Endothelial cell of umbilical vein (primary cell): ENCODE data around the gene SLCO2A1. TPM values are rescaled to one million over a fixed set of nuclear protein-coding genes. Genes with fewer than 3 reads are reported as not detected.

Experiments
- BruUV-seq: library from RNA; stranded (reverse); fragments of 400-500 nt; replicated peaks from 2 replicates; lab custom pipeline; 2021; lab: Mats Ljungman, UMichigan
- CTCF ChIA-PET: fragments of 300-600, 350-600 bp; sonication (Branson Sonifier 250); formaldehyde crosslinking; loops from one replicate; lab custom pipeline; 2021; ENCODE audit warnings: antibody characterized with exemption, inconsistent platforms; lab: Charles Lee
- POLR2A ChIA-PET: fragments of 300-600, 350-600 bp; sonication (Branson Sonifier 250); formaldehyde crosslinking; loops from one replicate; lab custom pipeline; 2021; ENCODE audit warnings: antibody characterized with exemption, inconsistent platforms; lab: Charles Lee
- DNase-seq: peaks from one replicate; pipeline ENCODE4 v3.0.0-alpha.2; 2011; ENCODE audit warnings: low read depth, low spot score
- FAIRE-seq: peaks from 2 replicates; lab custom pipeline; 2011; peaks lifted over from hg19 to GRCh38; lab: Jason Lieb, UNC
- H2AFZ ChIP-seq: 2 replicates; pipeline ENCODE4 v1.6.0; 2012; ENCODE audit warnings: low read depth, low read length, control low read depth, inconsistent platforms
- H3K27ac ChIP-seq: 2 replicates; pipeline ENCODE4 v1.5.1; 2011; ENCODE audit warnings: low read depth, mild to moderate bottlenecking, control low read depth, low read length, moderate library complexity; ENCODE audit not compliant: insufficient read depth
- H3K27me3 ChIP-seq, 2 experiments: 2 replicates each; pipeline versions ENCODE4 v1.6.0 to v1.6.1; 2011; ENCODE audit warnings: low read length in 2 of 2, mixed read lengths in 1 of 2; ENCODE audit not compliant: control insufficient read depth in 2 of 2, insufficient read depth in 2 of 2
- H3K36me3 ChIP-seq, 2 experiments: 2 replicates in 1 of 2; 3 replicates in 1 of 2; pipeline ENCODE4 v1.5.1; 2011; ENCODE audit warnings: low read length in 2 of 2, mild to moderate bottlenecking in 1 of 2, moderate library complexity in 1 of 2; ENCODE audit not compliant: control insufficient read depth in 2 of 2, insufficient read depth in 2 of 2; ENCODE audit errors: extremely low read depth in 1 of 2
- H3K4me1 ChIP-seq: 3 replicates; pipeline ENCODE4 v1.5.1; 2011; ENCODE audit warnings: mild to moderate bottlenecking, low read length; ENCODE audit not compliant: control insufficient read depth, insufficient read depth; ENCODE audit errors: extremely low read depth
- H3K4me2 ChIP-seq: 2 replicates; pipeline ENCODE4 v1.6.1; 2011; ENCODE audit warnings: low read length, control low read depth, mixed read lengths; ENCODE audit not compliant: insufficient read depth
- H3K4me3 ChIP-seq, 3 experiments: fragments of 200-600 bp in 1 of 3; sonication (generic), shearing (Covaris generic) in 1 of 3; replicated peaks in 1 of 3; 2 replicates each; pipeline ENCODE4 v1.5.1; 2011 to 2016; ENCODE audit warnings: control low read depth in 3 of 3, low read length in 3 of 3, mild to moderate bottlenecking in 2 of 3, inconsistent platforms in 1 of 3, low read depth in 1 of 3, moderate library complexity in 1 of 3; ENCODE audit not compliant: insufficient read depth in 1 of 3
- H3K79me2 ChIP-seq: 2 replicates; pipeline ENCODE4 v1.6.0; 2012; ENCODE audit warnings: low read length, inconsistent platforms; ENCODE audit not compliant: control insufficient read depth, insufficient read depth
- H3K9ac ChIP-seq: replicated peaks from 2 replicates; pipeline ENCODE3; 2011; ENCODE audit warnings: low read length, control low read depth; ENCODE audit not compliant: insufficient read depth; ENCODE audit errors: extremely low read depth
- H3K9me1 ChIP-seq: replicated peaks from 3 replicates; pipeline ENCODE4 v1.6.0; 2011; ENCODE audit warnings: mild to moderate bottlenecking, low read length; ENCODE audit not compliant: control insufficient read depth, insufficient read depth; ENCODE audit errors: extremely low read depth
- H3K9me3 ChIP-seq: replicated peaks from 2 replicates; pipeline ENCODE4 v1.5.1; 2012; ENCODE audit warnings: low read length, inconsistent platforms; ENCODE audit not compliant: control insufficient read depth, insufficient read depth
- H4K20me1 ChIP-seq: replicated peaks from 2 replicates; pipeline ENCODE3; 2011; ENCODE audit warnings: mild to moderate bottlenecking, low read length; ENCODE audit not compliant: control insufficient read depth, insufficient read depth; ENCODE audit errors: extremely low read depth
- EZH2 ChIP-seq: IDR thresholded peaks from 2 replicates; pipeline ENCODE4 v1.6.1; 2012; ENCODE audit warnings: borderline replicate concordance, low read depth, mild to moderate bottlenecking, moderate library complexity, low read length, inconsistent platforms; ENCODE audit not compliant: severe bottlenecking
- FOS ChIP-seq: IDR thresholded peaks from 2 replicates; pipeline ENCODE4 v1.6.1; 2011; ENCODE audit warnings: mild to moderate bottlenecking, low read length, moderate library complexity, borderline replicate concordance; ENCODE audit not compliant: insufficient read depth
- GATA2 ChIP-seq: IDR thresholded peaks from 2 replicates; pipeline ENCODE4 v1.7.0; 2011; ENCODE audit warnings: low read depth, mild to moderate bottlenecking, moderate library complexity, mixed read lengths, low read length; ENCODE audit not compliant: insufficient read length, insufficient read depth
- JUN ChIP-seq: IDR thresholded peaks from 2 replicates; pipeline ENCODE4 v1.6.1; 2011; ENCODE audit warnings: borderline replicate concordance, low read depth; ENCODE audit not compliant: insufficient read length, insufficient read depth
- MYC ChIP-seq: IDR thresholded peaks from one replicate; pipeline ENCODE4 v1.6.1; 2011; ENCODE audit warnings: mild to moderate bottlenecking, low read depth, low read length
- POLR2A ChIP-seq: IDR thresholded peaks from 2 replicates; pipeline ENCODE4 v1.6.1; 2012; ENCODE audit warnings: low read depth, mild to moderate bottlenecking, control low read depth, low read length
- POLR2AphosphoS5 ChIP-seq: IDR thresholded peaks from 2 replicates; pipeline ENCODE4 v1.6.1; 2012; ENCODE audit warnings: low read depth, mild to moderate bottlenecking, control low read depth, low read length, moderate library complexity; ENCODE audit not compliant: insufficient read depth
- dilution Hi-C: fragments of 300-500 bp; cut with MboI; formaldehyde crosslinking; loops from one replicate; pipeline ENCODE4 v1.15.0; 2019; ENCODE audit warnings: low sequenced_read_pairs; ENCODE audit not compliant: extremely low pct_ligation_motif_present
- intact Hi-C: fragments of 100-400 bp; cut with micrococcal nuclease; formaldehyde crosslinking; loops from one replicate; pipeline ENCODE4 v1.10.0; 2022
- polyA plus RNA-seq, 4 experiments: library from polyadenylated mRNA; depleted of rRNA in 3 of 4; stranded (reverse) in 3 of 4; unstranded in 1 of 4; fragments of >200 nt; gene quantifications; 2 replicates each; pipeline versions ENCODE4 v1.2.1 to v1.2.3, GENCODE V29; 2011 to 2012; ENCODE audit warnings: missing spikeins in 1 of 4
- total RNA-seq: library from RNA; stranded (reverse); gene quantifications from 2 replicates; pipeline ENCODE4 v1.2.3, GENCODE V29; 2021
- TF ChIP-seq, protein P1 (sequence below), 2 donors: IDR thresholded peaks; 1 replicate in 1 of 2; 2 replicates in 1 of 2; pipeline ENCODE4 v1.5.1; 2011; ENCODE audit warnings: low read length in 2 of 2, mild to moderate bottlenecking in 2 of 2, moderate library complexity in 2 of 2, control low read depth in 1 of 2, inconsistent platforms in 1 of 2, low read depth in 1 of 2; ENCODE audit not compliant: insufficient read depth in 1 of 2; ENCODE audit errors: extremely low read depth in 1 of 2
- TF ChIP-seq, protein P2 (sequence below): IDR thresholded peaks from 2 replicates; pipeline ENCODE4 v1.6.1; 2011; ENCODE audit not compliant: insufficient read depth, insufficient read length

The SLCO2A1 gene
- total and polyA plus RNA-seq, 2 donors (not counting 3 experiments of a cell fraction or from before 2014, with no cell fraction given) = 1.4 to 11.9 TPM

DNA sequence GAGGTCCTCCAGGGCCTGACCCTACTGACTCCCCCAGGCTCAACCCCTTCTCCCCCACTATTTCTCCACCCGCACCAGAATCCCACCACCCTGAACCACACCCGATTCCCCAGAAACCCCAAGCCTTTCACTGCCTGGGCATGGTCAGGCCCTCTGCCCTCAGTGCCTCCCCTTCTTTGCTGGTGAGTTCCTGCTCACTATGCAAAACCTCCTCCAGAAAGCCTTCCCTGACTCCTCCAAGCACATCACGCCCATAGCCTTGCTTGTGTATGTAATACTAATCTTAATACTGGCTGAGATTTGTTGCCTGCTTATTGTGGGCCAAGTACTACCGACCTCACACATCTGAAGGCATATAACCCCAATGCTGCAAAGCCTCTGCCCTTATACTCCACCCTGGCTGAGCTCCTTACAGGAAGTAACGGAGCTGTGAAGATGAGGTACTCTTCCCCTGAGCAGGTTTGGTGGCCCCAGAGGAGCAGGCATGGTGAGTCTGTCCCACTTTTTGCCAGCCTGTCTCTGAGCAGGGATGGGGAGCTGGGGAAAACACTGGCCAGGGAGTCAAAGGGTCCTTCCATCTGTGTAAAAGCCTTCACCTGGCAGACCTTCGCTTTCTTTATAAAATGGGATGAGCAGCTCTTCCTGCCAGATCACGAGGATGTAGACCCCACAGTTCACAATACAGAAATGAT lies 143.5 kb downstream of the SLCO2A1 start:
- H3K9me3 ChIP-seq = no peaks in the 10 kb centered on the region
- no peak overlapping the region for H2AFZ ChIP-seq
- dilution Hi-C loops = no loop called here
- no TSS peak for BruUV-seq
- no peaks in the 10 kb centered on the region for H3K9me1 ChIP-seq
- intact Hi-C loops = no loop called here
- no peaks in the 10 kb centered on the region for H4K20me1 ChIP-seq
- ChIA-PET CTCF (interaction anchor here (1.2 kb wide), 1 partner anchor 10 kb away, joined by 3 read pairs; no protein-coding TSS in a partner anchor), POLR2A (no interaction called here)
- TF ChIP-seq, protein P1, sequence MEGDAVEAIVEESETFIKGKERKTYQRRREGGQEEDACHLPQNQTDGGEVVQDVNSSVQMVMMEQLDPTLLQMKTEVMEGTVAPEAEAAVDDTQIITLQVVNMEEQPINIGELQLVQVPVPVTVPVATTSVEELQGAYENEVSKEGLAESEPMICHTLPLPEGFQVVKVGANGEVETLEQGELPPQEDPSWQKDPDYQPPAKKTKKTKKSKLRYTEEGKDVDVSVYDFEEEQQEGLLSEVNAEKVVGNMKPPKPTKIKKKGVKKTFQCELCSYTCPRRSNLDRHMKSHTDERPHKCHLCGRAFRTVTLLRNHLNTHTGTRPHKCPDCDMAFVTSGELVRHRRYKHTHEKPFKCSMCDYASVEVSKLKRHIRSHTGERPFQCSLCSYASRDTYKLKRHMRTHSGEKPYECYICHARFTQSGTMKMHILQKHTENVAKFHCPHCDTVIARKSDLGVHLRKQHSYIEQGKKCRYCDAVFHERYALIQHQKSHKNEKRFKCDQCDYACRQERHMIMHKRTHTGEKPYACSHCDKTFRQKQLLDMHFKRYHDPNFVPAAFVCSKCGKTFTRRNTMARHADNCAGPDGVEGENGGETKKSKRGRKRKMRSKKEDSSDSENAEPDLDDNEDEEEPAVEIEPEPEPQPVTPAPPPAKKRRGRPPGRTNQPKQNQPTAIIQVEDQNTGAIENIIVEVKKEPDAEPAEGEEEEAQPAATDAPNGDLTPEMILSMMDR (IDR thresholded peaks at IDR 0.05; ENCODE audit: extremely low read depth in 1 of 2, insufficient read depth in 1 of 2, low read depth in 1 of 2, low read length in 2 of 2) = no peak
- no peak for TF ChIP-seq POLR2A
- no peak for TF ChIP-seq EZH2
- no peak for TF ChIP-seq POLR2AphosphoS5
- no peak for TF ChIP-seq GATA2
- TF ChIP-seq MYC = no peak
- no peak for TF ChIP-seq JUN
- TF ChIP-seq, protein P2, sequence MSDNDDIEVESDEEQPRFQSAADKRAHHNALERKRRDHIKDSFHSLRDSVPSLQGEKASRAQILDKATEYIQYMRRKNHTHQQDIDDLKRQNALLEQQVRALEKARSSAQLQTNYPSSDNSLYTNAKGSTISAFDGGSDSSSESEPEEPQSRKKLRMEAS = no peak
- no peak for TF ChIP-seq FOS
- H3K27me3 ChIP-seq = peaks cover 0 to 4% of the 10 kb centered on the region in 2 experiments
- no peak for DNase-seq
- H3K79me2 ChIP-seq = no peaks in the 10 kb centered on the region
- H3K9ac ChIP-seq = no peak overlapping the region
- no peaks in the 10 kb centered on the region for H3K4me1 ChIP-seq
- no peak overlapping the region for H3K4me2 ChIP-seq
- no peak overlapping the region for H3K4me3 ChIP-seq
- H3K27ac ChIP-seq = no peak overlapping the region
- no peaks in the 10 kb centered on the region for H3K36me3 ChIP-seq
- no peak for FAIRE-seq
